Middle frontal gyrus (tissue), 1 donor: ENCODE results near the gene SLC38A9.

Experiments used
- DNase-seq: peaks from one replicate; pipeline ENCODE4 v3.0.0-alpha.2; 2015; ENCODE audit warnings: low spot score; ENCODE audit errors: extremely low spot score

The SLC38A9 gene

DNA sequence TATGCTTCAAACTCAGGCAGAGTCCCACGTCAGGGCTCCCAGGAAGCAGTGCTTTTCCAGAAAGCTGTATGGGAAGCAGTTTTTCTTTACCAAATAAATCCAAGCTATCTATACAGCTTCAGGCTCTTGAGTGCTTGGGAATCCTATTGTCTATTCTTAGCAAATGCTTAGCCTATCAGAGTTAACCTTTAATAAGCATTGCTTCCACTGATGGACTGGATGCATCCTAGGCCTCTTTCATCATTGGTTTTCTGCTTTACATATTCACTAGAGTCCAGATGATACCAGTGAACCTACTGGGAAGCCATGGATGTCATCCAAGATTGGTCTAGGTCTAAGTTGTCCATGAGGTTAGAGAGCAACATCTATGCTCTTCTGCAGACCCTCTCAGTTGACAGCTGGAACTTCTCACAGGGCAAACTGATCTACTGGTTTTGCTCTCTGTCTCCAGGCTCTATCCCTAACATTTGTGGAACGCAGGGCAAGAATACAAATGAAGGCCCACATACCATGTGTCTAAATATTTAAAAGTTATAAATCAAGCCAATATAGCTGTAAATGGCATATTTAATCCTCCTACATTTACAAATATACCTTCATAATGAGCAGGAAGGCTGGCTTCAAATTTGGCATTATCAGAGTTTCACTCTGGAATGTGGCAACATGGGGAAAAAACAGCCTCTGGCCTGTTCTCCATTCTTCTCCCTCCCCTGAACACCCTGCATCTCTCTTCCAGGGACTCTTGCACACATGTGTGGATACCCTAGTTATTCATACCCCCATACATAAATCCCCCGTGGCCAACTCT is 127.5 kb downstream of the SLC38A9 start:
- no peak for DNase-seq

DNA sequence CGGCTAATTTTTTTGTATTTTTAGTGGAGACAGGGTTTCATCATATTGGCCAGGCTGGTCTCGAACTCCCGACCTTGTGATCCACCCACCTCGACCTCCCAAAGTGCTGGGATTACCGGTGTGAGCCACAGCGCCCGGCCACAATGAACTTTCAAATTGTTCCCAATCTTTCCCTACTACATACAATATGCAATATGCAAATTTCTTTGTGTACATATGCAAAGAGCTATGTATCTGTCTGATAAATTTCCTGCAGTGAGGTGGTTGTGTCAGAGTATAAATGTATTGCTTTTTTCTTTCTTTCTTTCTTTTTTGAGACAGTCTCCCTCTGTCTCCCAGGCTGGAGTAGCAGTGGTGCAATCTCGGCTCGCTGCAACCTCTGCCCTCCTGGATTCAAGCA is 128.5 kb downstream of the SLC38A9 start:
- DNase-seq, result no peak

- no peak for DNase-seq
Measured at GRCh38 chr5:55582256-55582655, 129.9 kb downstream of the SLC38A9 start.

- DNase-seq, result no peak
Measured at GRCh38 chr5:55580042-55580441, 132.1 kb downstream of the SLC38A9 start.

- DNase-seq, result no peak
Measured at GRCh38 chr5:55578771-55579170, 133.4 kb downstream of the SLC38A9 start.

DNA sequence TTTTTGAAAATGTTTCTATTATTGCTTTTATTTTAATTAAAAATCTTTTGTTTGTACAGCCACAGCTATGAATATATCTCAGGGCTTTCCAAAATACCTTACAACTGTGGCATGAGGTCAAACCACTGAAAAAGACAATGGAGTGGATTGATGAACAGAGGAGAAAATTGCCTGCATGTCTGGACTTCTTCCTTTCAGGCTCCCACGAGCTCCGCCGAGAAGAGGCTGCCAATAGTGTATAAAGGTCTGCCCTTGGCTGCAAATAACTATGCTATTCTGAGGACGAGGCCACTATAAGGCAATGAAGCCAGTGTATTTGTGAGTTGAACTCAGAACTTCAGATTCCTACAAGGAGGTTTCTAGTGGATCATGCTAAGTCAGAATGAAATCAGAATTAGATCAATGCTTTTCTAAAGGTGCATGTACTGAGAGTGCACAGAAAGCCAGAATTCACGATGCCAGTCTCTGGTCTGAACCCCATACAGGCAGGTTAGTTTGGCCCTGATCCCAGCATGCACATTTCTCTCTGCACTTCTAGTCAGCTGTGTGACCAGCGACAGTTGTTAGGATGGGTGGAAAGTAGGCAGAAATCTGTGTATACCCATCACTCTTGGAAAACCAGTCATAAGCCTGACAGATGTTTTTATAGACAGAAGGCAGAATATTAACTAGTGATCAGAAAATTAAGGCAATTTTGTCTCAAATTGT is 134.6 kb downstream of the SLC38A9 start:
- DNase-seq, result no peak

DNA sequence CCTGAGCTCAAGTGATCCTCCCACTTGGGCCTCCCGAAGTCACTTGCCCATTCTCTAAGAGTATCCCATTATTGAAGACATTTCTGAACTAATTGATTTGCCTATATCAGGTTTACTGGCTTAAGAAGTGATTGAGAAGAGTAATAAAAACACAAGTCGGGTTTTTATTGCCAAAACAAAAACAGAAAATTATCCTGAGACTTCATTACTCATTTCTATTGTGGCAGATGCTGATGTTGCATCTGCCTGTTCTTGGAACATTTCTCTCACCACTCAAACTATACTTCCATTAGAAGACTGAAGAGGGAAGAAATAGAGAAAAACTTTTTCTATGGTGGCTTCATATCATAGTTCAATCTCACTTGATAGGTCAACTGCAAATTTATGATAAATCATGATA is 135.5 kb downstream of the SLC38A9 start:
- DNase-seq, result no peak
